OCI-LY3 (cell line): ENCODE measurements around the gene ADGRG4.

Experiments used
- H2AFZ ChIP-seq: fragments of 200-600, 300-600 bp; shearing (Covaris generic); 2 replicates; pipeline ENCODE4 v1.6.0; 2014; ENCODE audit warnings: antibody characterized with exemption, low read depth, low read length
- H3K27ac ChIP-seq: fragments of 200-600, 300-600 bp; sonication (generic); 2 replicates; pipeline ENCODE4 v1.5.1; 2014; ENCODE audit warnings: mild to moderate bottlenecking, low read length, moderate library complexity, mixed read lengths
- H3K27me3 ChIP-seq: fragments of 200-600, 300-600 bp; sonication (generic); 2 replicates; pipeline ENCODE4 v1.6.1; 2014; ENCODE audit warnings: low read depth, low read length, mixed read lengths
- H3K36me3 ChIP-seq: fragments of 200-600, 300-600 bp; sonication (generic); replicated peaks from 2 replicates; pipeline ENCODE3; 2014; ENCODE audit warnings: low read depth, low read length, mixed read lengths
- H3K4me1 ChIP-seq: fragments of 300-600, 200-600 bp; sonication (generic); 2 replicates; pipeline ENCODE4 v1.6.1; 2014; ENCODE audit warnings: low read length, mixed read lengths
- H3K4me2 ChIP-seq: fragments of 200-600, 300-600 bp; sonication (generic); 2 replicates; pipeline ENCODE4 v1.6.1; 2014; ENCODE audit warnings: low read length, mixed read lengths
- H3K4me3 ChIP-seq: fragments of 300-600, 200-600 bp; sonication (generic); 2 replicates; pipeline ENCODE4 v1.5.1; 2014; ENCODE audit warnings: antibody characterized with exemption, mild to moderate bottlenecking, low read length, moderate library complexity
- H3K79me2 ChIP-seq: fragments of 300-600, 200-600 bp; shearing (Covaris generic); 2 replicates; pipeline ENCODE4 v1.6.1; 2014; ENCODE audit warnings: mild to moderate bottlenecking, low read length, mixed read lengths
- H3K9ac ChIP-seq: fragments of 300-600, 200-600 bp; shearing (Covaris generic); 2 replicates; pipeline ENCODE4 v1.6.0; 2014; ENCODE audit warnings: mild to moderate bottlenecking, low read length, moderate library complexity
- H3K9me3 ChIP-seq: fragments of 200-600, 300-600 bp; shearing (Covaris generic); 2 replicates; pipeline ENCODE4 v1.6.1; 2014; ENCODE audit warnings: low read length, mixed read lengths; ENCODE audit not compliant: insufficient read depth
- H4K20me1 ChIP-seq: fragments of 200-600, 300-600 bp; sonication (generic); 2 replicates; pipeline ENCODE4 v1.6.1; 2016; ENCODE audit warnings: low read length, mixed read lengths; ENCODE audit not compliant: insufficient read depth
- EZH2phosphoT487 ChIP-seq: fragments of 200-600 bp; shearing (Covaris generic); IDR thresholded peaks from 2 replicates; pipeline ENCODE4 v1.6.1; 2018; ENCODE audit warnings: antibody characterized with exemption, mixed run types, low read depth
- TF ChIP-seq, protein P1 (sequence below): fragments of 200-600, 300-600 bp; sonication (generic); IDR thresholded peaks from 2 replicates; pipeline ENCODE4 v1.5.1; 2014; ENCODE audit warnings: antibody characterized with exemption, low read length, low read depth

ADGRG4 gene

DNA sequence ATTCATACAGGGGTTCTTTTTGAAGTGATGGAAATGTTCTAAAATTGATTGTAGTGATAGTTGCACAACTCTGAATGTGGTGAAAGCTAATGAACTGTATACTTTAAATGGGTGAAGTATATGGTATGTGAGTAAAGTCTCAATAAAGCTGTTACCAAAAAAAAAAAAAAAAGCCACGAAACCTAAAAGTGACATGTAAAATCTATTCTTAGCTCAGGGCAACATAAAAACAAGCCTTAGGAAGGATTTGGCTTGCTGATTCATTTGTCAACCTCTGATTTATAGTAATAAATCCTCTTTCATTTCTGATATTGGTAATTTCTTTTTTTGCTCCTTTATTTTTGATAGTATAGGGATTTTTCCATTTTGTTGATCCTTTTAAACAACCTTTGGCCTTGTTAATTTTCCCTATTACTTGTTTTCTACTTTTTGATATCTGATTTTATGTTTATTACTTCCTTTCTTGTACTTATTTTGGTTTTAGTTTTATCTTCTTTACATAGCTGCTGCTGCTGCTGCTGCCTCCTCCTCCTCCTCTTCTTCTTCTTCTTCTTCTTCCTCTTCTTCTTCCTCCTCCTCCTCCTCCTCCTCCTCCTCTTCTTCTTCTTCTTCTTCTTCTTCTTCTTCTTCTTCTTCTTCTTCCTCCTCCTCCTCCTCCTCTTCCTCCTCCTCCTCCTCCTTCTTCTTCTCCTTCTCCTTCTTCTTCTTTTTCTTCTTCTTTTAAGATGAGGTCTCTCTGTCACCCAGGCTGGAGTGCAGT, 79.4 kb downstream of the ADGRG4 start:
- no peak overlapping the region for H3K4me2 ChIP-seq
- no peaks in the 10 kb centered on the region for H4K20me1 ChIP-seq
- no peaks in the 10 kb centered on the region for H3K79me2 ChIP-seq
- no peak overlapping the region for H2AFZ ChIP-seq
- no peaks in the 10 kb centered on the region for H3K4me1 ChIP-seq
- no peak overlapping the region for H3K27ac ChIP-seq
- no peak overlapping the region for H3K4me3 ChIP-seq
- H3K27me3 ChIP-seq: no peaks in the 10 kb centered on the region
- no peaks in the 10 kb centered on the region for H3K36me3 ChIP-seq
- no peak overlapping the region for H3K9ac ChIP-seq
- no peaks in the 10 kb centered on the region for H3K9me3 ChIP-seq
- TF ChIP-seq, protein P1, sequence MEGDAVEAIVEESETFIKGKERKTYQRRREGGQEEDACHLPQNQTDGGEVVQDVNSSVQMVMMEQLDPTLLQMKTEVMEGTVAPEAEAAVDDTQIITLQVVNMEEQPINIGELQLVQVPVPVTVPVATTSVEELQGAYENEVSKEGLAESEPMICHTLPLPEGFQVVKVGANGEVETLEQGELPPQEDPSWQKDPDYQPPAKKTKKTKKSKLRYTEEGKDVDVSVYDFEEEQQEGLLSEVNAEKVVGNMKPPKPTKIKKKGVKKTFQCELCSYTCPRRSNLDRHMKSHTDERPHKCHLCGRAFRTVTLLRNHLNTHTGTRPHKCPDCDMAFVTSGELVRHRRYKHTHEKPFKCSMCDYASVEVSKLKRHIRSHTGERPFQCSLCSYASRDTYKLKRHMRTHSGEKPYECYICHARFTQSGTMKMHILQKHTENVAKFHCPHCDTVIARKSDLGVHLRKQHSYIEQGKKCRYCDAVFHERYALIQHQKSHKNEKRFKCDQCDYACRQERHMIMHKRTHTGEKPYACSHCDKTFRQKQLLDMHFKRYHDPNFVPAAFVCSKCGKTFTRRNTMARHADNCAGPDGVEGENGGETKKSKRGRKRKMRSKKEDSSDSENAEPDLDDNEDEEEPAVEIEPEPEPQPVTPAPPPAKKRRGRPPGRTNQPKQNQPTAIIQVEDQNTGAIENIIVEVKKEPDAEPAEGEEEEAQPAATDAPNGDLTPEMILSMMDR: no peak
- TF ChIP-seq EZH2phosphoT487: no peak

DNA sequence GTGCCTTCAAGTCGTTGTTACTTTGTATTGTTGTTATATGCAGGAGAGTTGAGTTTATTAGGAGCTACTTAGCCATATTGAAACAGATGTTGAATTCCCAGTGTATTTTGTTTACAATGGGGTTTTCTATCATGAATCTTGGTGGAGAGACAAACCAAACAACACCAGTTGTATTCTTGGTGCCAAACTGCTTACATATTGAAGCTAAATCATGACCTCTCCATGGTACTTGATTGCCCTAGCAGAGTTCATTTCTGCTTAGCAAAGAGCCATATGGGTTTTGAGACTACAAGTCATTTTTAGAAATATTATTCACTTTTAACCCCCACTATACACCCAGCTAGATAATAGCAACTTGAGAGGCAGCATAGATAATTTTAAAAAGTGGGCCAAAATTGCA, 85.4 kb downstream of the ADGRG4 start:
- Histone ChIP-seq H2AFZ (no peak overlapping the region), H4K20me1 (no peaks in the 10 kb centered on the region), H3K27ac (no peak overlapping the region), H3K36me3 (no peaks in the 10 kb centered on the region), H3K4me1 (peaks cover 8% of the 10 kb centered on the region), H3K9me3 (no peaks in the 10 kb centered on the region), H3K4me2 (no peak overlapping the region), H3K27me3 (no peaks in the 10 kb centered on the region), H3K4me3 (no peak overlapping the region), H3K79me2 (no peaks in the 10 kb centered on the region), H3K9ac (no peak overlapping the region)
- TF ChIP-seq EZH2phosphoT487: no peak
- TF ChIP-seq, protein P1: no peak

DNA sequence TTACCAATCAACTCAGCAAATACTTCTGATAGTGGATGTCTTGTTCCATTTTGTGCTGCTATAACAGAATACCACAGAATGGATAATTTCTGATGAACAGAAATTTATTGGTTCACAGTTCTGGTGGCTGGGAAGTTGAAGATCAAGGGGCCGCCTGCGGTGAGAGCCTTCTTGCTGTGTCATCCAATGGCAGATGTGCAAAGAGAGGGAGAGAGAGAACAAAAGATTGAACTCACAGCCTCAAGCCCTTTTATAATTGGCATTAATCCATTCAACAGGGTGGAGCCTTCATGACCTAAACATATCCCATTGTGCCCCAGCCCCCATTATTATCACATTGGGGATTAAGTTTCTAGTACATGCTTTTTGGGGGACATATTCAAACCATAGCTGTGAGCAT, 86.1 kb downstream of the ADGRG4 start:
- no peak overlapping the region for H3K4me3 ChIP-seq
- H3K27ac ChIP-seq: no peak overlapping the region
- H4K20me1 ChIP-seq: no peaks in the 10 kb centered on the region
- H3K27me3 ChIP-seq: no peaks in the 10 kb centered on the region
- no peaks in the 10 kb centered on the region for H3K36me3 ChIP-seq
- peaks cover 8% of the 10 kb centered on the region for H3K4me1 ChIP-seq
- H2AFZ ChIP-seq: no peak overlapping the region
- H3K9ac ChIP-seq: no peak overlapping the region
- no peaks in the 10 kb centered on the region for H3K9me3 ChIP-seq
- TF ChIP-seq, protein P1: no peak
- no peak for TF ChIP-seq EZH2phosphoT487
- H3K79me2 ChIP-seq: no peaks in the 10 kb centered on the region
- no peak overlapping the region for H3K4me2 ChIP-seq

DNA sequence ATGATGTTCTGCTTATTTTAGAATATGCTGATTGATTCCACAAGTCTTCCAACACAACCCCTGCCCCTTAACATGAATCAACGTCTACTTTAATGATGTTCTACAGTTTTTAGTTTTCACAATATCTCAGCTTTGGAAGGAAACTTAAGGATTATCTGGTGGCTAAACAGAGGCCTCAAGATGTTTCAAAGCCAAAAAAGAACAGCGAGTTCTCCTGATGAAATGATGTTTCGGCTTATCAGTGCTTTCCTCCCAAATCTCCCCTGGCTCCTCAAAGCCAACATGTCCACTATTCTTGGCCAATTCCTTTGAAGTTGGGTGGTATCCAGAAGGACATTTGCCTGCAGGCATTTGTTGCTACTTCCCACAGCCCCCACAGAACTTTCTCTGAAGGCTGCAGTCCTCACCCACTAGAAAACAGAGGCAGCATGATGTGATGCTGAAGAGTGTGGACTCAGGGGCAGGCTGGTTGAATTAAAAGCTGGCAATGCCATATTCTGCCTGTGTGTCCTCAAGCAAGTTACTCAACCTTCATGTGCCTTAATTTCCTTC, 87.3 kb downstream of the ADGRG4 start:
- Histone ChIP-seq H3K4me3 (no peak overlapping the region), H4K20me1 (no peaks in the 10 kb centered on the region), H3K9ac (no peak overlapping the region), H3K27me3 (no peaks in the 10 kb centered on the region), H3K27ac (no peak overlapping the region), H3K4me1 (peaks cover 8% of the 10 kb centered on the region), H3K36me3 (no peaks in the 10 kb centered on the region), H2AFZ (no peak overlapping the region), H3K9me3 (no peaks in the 10 kb centered on the region), H3K4me2 (no peak overlapping the region), H3K79me2 (no peaks in the 10 kb centered on the region)
- TF ChIP-seq EZH2phosphoT487: no peak
- TF ChIP-seq, protein P1: no peak
